PC-3 (cell line): ENCODE data around the gene C2orf74. TPM values are rescaled to one million over a fixed set of nuclear protein-coding genes. Genes with fewer than 3 reads are reported as not detected.

ENCODE experiments used
- ATAC-seq: fragments of 200-7000 bp; cut with Tn5 transposase; 2 replicates; pipeline ENCODE4 v1.9.1; 2020; ENCODE audit warnings: mild to moderate bottlenecking, moderate library complexity
- BruUV-seq: library from RNA; stranded (reverse); fragments of 400-500 nt; replicated peaks from 2 replicates; lab custom pipeline; 2021; lab: Mats Ljungman, UMichigan
- CTCF ChIA-PET: fragments of 300-600 bp; sonication (Branson Sonifier 250); formaldehyde crosslinking; loops from one replicate; lab custom pipeline; 2022; ENCODE audit warnings: antibody characterized with exemption; lab: Charles Lee
- POLR2A ChIA-PET: fragments of 300-600 bp; sonication (Branson Sonifier 250); formaldehyde crosslinking; loops from one replicate; lab custom pipeline; 2022; ENCODE audit warnings: antibody characterized with exemption; ENCODE audit not compliant: unreplicated experiment; lab: Charles Lee
- DNase-seq: peaks from one replicate; pipeline ENCODE4 v3.0.0-alpha.2; 2015
- H2AFZ ChIP-seq: fragments of 300-600 bp; sonication (generic); 2 replicates; pipeline ENCODE4 v1.6.0; 2016; ENCODE audit warnings: antibody characterized with exemption, low read length
- H3F3A ChIP-seq: fragments of 300-600 bp; sonication (generic); one replicate; pipeline ENCODE4 v1.6.0; 2017; ENCODE audit warnings: antibody characterized with exemption, low read length, control low read depth, mild to moderate bottlenecking; ENCODE audit not compliant: unreplicated experiment
- H3K27ac ChIP-seq: fragments of 300-600 bp; sonication (generic); 2 replicates; pipeline ENCODE4 v1.5.1; 2016; ENCODE audit warnings: mild to moderate bottlenecking, low read length
- H3K27me3 ChIP-seq: fragments of 300-600 bp; sonication (generic); 2 replicates; pipeline ENCODE4 v1.6.1; 2016; ENCODE audit warnings: low read length, mixed read lengths
- H3K36me3 ChIP-seq: fragments of 300-600 bp; sonication (generic); 2 replicates; pipeline ENCODE4 v1.6.1; 2016; ENCODE audit warnings: low read depth, mixed run types, low read length, mixed read lengths
- H3K4me1 ChIP-seq: fragments of 300-600 bp; sonication (generic); 2 replicates; pipeline ENCODE4 v1.5.1; 2016; ENCODE audit warnings: low read length; ENCODE audit not compliant: insufficient read depth
- H3K4me2 ChIP-seq: fragments of 300-600 bp; sonication (generic); 2 replicates; pipeline ENCODE4 v1.6.0; 2016; ENCODE audit warnings: low read length
- H3K4me3 ChIP-seq: fragments of 300-600 bp; sonication (generic); 2 replicates; pipeline ENCODE4 v1.5.1; 2016; ENCODE audit warnings: mild to moderate bottlenecking, low read length, mixed read lengths
- H3K79me2 ChIP-seq: fragments of 300-600 bp; sonication (generic); 2 replicates; pipeline ENCODE4 v1.6.1; 2017; ENCODE audit warnings: low read length, mixed read lengths
- H3K9ac ChIP-seq: fragments of 300-600 bp; sonication (generic); 2 replicates; pipeline ENCODE4 v1.6.0; 2016; ENCODE audit warnings: mild to moderate bottlenecking, low read length
- H3K9me2 ChIP-seq: fragments of 300-600 bp; sonication (generic); replicated peaks from 2 replicates; pipeline ENCODE4 v1.6.1; 2016; ENCODE audit warnings: mixed run types, low read length, mixed read lengths
- H3K9me3 ChIP-seq: fragments of 300-600 bp; sonication (generic); 2 replicates; pipeline ENCODE4 v1.6.1; 2016; ENCODE audit warnings: low read length, mixed read lengths
- H4K20me1 ChIP-seq: fragments of 300-600 bp; sonication (generic); 2 replicates; pipeline ENCODE4 v1.6.1; 2016; ENCODE audit warnings: low read length, mixed read lengths
- EZH2 ChIP-seq: fragments of 300-600 bp; sonication (generic); IDR thresholded peaks from one replicate; pipeline ENCODE4 v1.6.1; 2017; ENCODE audit warnings: antibody characterized with exemption, mild to moderate bottlenecking, low read length; ENCODE audit not compliant: unreplicated experiment
- EZH2phosphoT487 ChIP-seq: fragments of 300-600 bp; sonication (generic); IDR thresholded peaks from 2 replicates; pipeline ENCODE4 v1.6.1; 2018; ENCODE audit warnings: mild to moderate bottlenecking, antibody characterized with exemption, low read length, borderline replicate concordance
- intact Hi-C: fragments of 100-400 bp; cut with micrococcal nuclease; formaldehyde crosslinking; loops from 2 replicates; pipeline ENCODE4 v1.9.0; 2023
- total RNA-seq: library from RNA; depleted of rRNA; stranded (reverse); fragments of >200 nt; gene quantifications from 2 replicates; pipeline ENCODE4 v1.2.3, GENCODE V29; 2014; rRNA removed
- TF ChIP-seq, protein P1 (sequence below): fragments of 300-600 bp; sonication (generic); conservative IDR thresholded peaks from 2 replicates; pipeline ENCODE4 v1.5.1; 2017; ENCODE audit warnings: antibody characterized with exemption, low read depth, mild to moderate bottlenecking, low read length

The C2orf74 gene
- total RNA-seq, 1 experiment from 2014 or later, result 16.8 TPM

- no peaks in the 10 kb centered on the region for H3K9me3 ChIP-seq
- no peak for ATAC-seq
- intact Hi-C loops, result no loop called here
These were observed 52.2 kb downstream of the C2orf74 start for GRCh38 chr2:61214171-61214570.

More at GRCh38 chr2:61214171-61214570, 52.2 kb downstream of the C2orf74 start:
- POLR2A ChIA-PET, result no interaction called here
- Histone ChIP-seq H3K36me3 (peaks cover 17% of the 10 kb centered on the region), H3K4me1 (peaks cover 20% of the 10 kb centered on the region), H3K9me2 (no peaks in the 10 kb centered on the region), H3K79me2 (no peaks in the 10 kb centered on the region), H3F3A (no peaks in the 10 kb centered on the region), H3K27me3 (no peaks in the 10 kb centered on the region), H4K20me1 (no peaks in the 10 kb centered on the region), H3K9ac (no peak overlapping the region), H3K4me2 (no peak overlapping the region), H3K4me3 (no peak overlapping the region), H3K27ac (no peak overlapping the region), H2AFZ (no peak overlapping the region)
- TF ChIP-seq, protein P1, sequence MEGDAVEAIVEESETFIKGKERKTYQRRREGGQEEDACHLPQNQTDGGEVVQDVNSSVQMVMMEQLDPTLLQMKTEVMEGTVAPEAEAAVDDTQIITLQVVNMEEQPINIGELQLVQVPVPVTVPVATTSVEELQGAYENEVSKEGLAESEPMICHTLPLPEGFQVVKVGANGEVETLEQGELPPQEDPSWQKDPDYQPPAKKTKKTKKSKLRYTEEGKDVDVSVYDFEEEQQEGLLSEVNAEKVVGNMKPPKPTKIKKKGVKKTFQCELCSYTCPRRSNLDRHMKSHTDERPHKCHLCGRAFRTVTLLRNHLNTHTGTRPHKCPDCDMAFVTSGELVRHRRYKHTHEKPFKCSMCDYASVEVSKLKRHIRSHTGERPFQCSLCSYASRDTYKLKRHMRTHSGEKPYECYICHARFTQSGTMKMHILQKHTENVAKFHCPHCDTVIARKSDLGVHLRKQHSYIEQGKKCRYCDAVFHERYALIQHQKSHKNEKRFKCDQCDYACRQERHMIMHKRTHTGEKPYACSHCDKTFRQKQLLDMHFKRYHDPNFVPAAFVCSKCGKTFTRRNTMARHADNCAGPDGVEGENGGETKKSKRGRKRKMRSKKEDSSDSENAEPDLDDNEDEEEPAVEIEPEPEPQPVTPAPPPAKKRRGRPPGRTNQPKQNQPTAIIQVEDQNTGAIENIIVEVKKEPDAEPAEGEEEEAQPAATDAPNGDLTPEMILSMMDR, result no peak
- TF ChIP-seq EZH2phosphoT487, result no peak
- TF ChIP-seq EZH2, result no peak
- DNase-seq, result no peak
- CTCF ChIA-PET, result no interaction called here
- BruUV-seq, result no TSS peak

Other genes starting within 250 kb of the C2orf74 start
- gene PEX13, start 144.5 kb upstream of the C2orf74 start, total RNA-seq, result 30.4 and 37.7 TPM in 2 replicates
- gene PUS10, start 143.9 kb upstream of the C2orf74 start, total RNA-seq, result 3.6 and 3.7 TPM in 2 replicates
- 4.8 and 6.1 TPM in 2 replicates for gene SANBR, start 96.3 kb upstream of the C2orf74 start, total RNA-seq